Ectodermal cell (in vitro differentiated cells): ENCODE results near the gene PAGE2B.
"Not testable (repeated sequence)": the region's sequence is repeated elsewhere in the genome, so short reads cannot be mapped to it uniquely, and the experiment has no call there.

Source experiments
- H3K27ac ChIP-seq: 2 replicates; pipeline ENCODE4 v1.7.0; 2013; ENCODE audit warnings: mild to moderate bottlenecking, low read depth, low read length; ENCODE audit not compliant: insufficient read depth, poor library complexity, severe bottlenecking
- H3K27me3 ChIP-seq: 2 replicates; pipeline ENCODE4 v1.7.0; 2013; ENCODE audit warnings: mild to moderate bottlenecking, low read length; ENCODE audit not compliant: insufficient read depth, control insufficient read depth, poor library complexity, severe bottlenecking
- H3K36me3 ChIP-seq: one replicate; pipeline ENCODE4 v1.7.0; 2013; ENCODE audit warnings: low read length; ENCODE audit not compliant: control insufficient read depth, insufficient read depth
- H3K4me1 ChIP-seq: one replicate; pipeline ENCODE4 v1.7.0; 2013; ENCODE audit warnings: low read length; ENCODE audit not compliant: control insufficient read depth, insufficient read depth
- H3K4me3 ChIP-seq: 2 replicates; pipeline ENCODE4 v1.7.0; 2013; ENCODE audit warnings: low read depth, low read length, control low read depth; ENCODE audit not compliant: insufficient read depth
- H3K9me3 ChIP-seq: 2 replicates; pipeline ENCODE4 v1.7.0; 2013; ENCODE audit warnings: mild to moderate bottlenecking, low read length, moderate library complexity; ENCODE audit not compliant: control insufficient read depth
- WGBS, 2 experiments: methylation state at CpG; one replicate each; pipeline ENCODE4 v1.1.7; 2013; ENCODE audit warnings: missing lambda C conversion rate in 2 of 2; 5-methylcytosine and 5-hydroxymethylcytosine counted together

PAGE2B gene

DNA sequence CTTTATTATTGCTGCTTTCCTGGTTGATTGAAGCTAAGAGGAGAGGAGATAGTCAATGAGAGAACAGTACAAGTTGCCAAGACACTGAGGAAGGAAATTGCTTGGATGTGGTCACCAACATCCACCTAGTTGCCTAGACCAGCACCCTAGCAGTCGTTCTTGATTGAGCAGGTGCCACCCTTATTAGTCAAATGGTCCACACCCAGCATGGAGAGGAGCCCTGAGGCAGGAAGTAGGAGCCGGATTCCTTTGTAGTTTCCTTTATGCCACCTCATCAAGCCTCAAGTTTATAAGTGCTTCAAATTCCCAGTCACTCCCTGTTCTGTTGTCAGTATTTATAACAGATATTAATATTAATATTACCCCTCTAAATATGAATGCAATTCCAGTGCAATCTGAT, 33.1 kb downstream of the PAGE2B start:
- H3K27ac ChIP-seq: no peak overlapping the region
- H3K36me3 ChIP-seq: no peaks in the 10 kb centered on the region
- H3K9me3 ChIP-seq: no peaks in the 10 kb centered on the region
- H3K4me3 ChIP-seq: no peak overlapping the region
- WGBS, 2 experiments: 67 to 79% methylated on average over 2 of the region's 2 CpGs
- H3K27me3 ChIP-seq: no peaks in the 10 kb centered on the region
- H3K4me1 ChIP-seq: no peaks in the 10 kb centered on the region

DNA sequence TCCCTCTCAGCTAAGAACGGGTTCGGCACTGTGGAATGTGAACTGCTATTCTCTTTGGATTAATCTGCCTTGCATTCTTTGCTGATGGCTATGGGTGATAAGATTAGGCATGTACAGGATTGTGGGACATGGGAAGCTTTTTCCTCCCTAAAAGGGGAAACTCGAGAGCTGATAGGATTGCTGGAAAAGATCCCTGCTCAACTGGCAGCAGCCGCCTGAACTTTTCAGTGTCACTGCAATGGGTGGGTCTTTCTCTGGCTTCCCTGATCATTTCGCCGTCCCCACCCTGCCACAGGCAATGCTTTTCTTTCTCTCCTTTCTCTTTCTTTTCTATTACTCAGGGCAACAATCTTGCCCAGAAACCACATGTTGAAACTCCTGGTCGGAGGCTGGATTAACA, 34.5 kb downstream of the PAGE2B start:
- Histone ChIP-seq H3K36me3 (no peaks in the 10 kb centered on the region), H3K9me3 (no peaks in the 10 kb centered on the region), H3K27ac (no peak overlapping the region), H3K4me3 (no peak overlapping the region), H3K27me3 (no peaks in the 10 kb centered on the region), H3K4me1 (no peaks in the 10 kb centered on the region)
- WGBS, 2 experiments: 82 to 87% methylated on average over 7 of the region's 7 CpGs

GRCh38 chrX:55111578-55112254, 36.9 kb downstream of the PAGE2B start:
- Histone ChIP-seq H3K27me3 (no peaks in the 10 kb centered on the region), H3K36me3 (no peaks in the 10 kb centered on the region), H3K4me3 (no peak overlapping the region), H3K27ac (no peak overlapping the region), H3K9me3 (no peaks in the 10 kb centered on the region), H3K4me1 (no peaks in the 10 kb centered on the region)
- WGBS, 2 experiments: 70 to 72% methylated on average over 6 to 8 of the region's 8 CpGs

DNA sequence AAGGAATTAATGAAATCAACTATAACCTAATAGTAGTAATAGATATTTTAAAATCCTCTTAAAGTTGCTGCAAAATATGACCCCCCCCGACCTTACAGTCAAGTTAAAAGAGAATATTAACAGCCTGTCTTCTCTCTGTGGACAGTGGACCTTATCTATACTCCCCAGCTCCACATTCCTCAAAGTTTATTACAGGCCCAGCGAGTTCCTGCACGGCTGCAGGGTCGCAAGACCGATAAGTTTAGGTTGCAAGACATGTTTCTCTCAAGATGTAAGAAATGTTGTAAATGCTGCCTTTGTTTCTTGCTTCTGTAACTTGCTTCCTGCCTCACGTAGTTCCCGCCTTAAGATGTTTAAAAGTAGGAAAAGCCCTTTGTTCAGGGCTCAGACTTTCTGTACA, 41.8 kb downstream of the PAGE2B start:
- WGBS, 2 experiments: 84 to 86% methylated on average over 7 of the region's 7 CpGs
- not testable (repeated sequence) for H3K27ac ChIP-seq, H3K36me3 ChIP-seq, H3K4me3 ChIP-seq, H3K9me3 ChIP-seq, H3K27me3 ChIP-seq, H3K4me1 ChIP-seq

- no peaks in the 10 kb centered on the region for H3K27me3 ChIP-seq
- no peaks in the 10 kb centered on the region for H3K9me3 ChIP-seq
- no peaks in the 10 kb centered on the region for H3K36me3 ChIP-seq
- 98 to 100% methylated on average over 3 of the region's 3 CpGs for WGBS, 2 experiments
- H3K4me3 ChIP-seq: no peak overlapping the region
- H3K27ac ChIP-seq: no peak overlapping the region
- H3K4me1 ChIP-seq: peaks cover 4% of the 10 kb centered on the region
Measured at GRCh38 chrX:55118574-55118973, 43.7 kb downstream of the PAGE2B start.

DNA sequence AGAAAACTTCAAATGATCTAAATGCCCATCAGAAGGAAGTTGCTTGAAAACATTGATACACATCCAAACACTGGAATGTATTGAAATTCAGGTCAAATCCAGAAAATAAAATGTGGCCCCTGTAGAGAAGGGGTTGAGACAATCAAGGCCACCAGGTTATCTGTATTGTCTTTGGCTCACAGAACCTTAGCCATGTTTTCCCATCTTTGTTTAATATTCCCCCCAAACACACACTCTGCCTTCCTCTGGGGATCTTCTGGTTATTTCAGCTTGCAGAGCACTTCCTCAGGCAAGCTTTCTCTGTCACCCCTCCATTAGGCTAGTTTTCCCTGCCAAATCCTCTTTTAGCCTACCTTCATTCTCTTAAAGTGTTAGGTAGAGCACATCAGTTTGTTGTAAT, 44.4 kb downstream of the PAGE2B start:
- H3K4me1 ChIP-seq: peaks cover 4% of the 10 kb centered on the region

GRCh38 chrX:55119712-55120111, 44.9 kb downstream of the PAGE2B start:
- WGBS, 2 experiments: 71% methylated on average over 1 of the region's 1 CpG; no CpG with 5 or more reads in 1 of the 2 experiments
- Histone ChIP-seq H3K27me3 (no peaks in the 10 kb centered on the region), H3K36me3 (no peaks in the 10 kb centered on the region), H3K9me3 (no peaks in the 10 kb centered on the region), H3K4me1 (peaks cover 4% of the 10 kb centered on the region), H3K4me3 (no peak overlapping the region), H3K27ac (no peak overlapping the region)

More for the DNA sequence above, 44.4 kb downstream of the PAGE2B start:
- Histone ChIP-seq H3K4me3 (no peak overlapping the region), H3K36me3 (no peaks in the 10 kb centered on the region), H3K9me3 (no peaks in the 10 kb centered on the region), H3K27ac (no peak overlapping the region), H3K27me3 (no peaks in the 10 kb centered on the region)

- Histone ChIP-seq H3K27ac (no peak overlapping the region), H3K36me3 (no peaks in the 10 kb centered on the region), H3K4me3 (no peak overlapping the region), H3K9me3 (no peaks in the 10 kb centered on the region), H3K27me3 (no peaks in the 10 kb centered on the region), H3K4me1 (peaks cover 4% of the 10 kb centered on the region)
- 64 to 70% methylated on average over 2 of the region's 2 CpGs for WGBS, 2 experiments
Measured at GRCh38 chrX:55120761-55121358, 46.0 kb downstream of the PAGE2B start.

GRCh38 chrX:55123900-55124299, 49.1 kb downstream of the PAGE2B start:
- Histone ChIP-seq H3K9me3 (no peaks in the 10 kb centered on the region), H3K4me3 (no peak overlapping the region), H3K27me3 (no peaks in the 10 kb centered on the region), H3K36me3 (no peaks in the 10 kb centered on the region), H3K27ac (no peak overlapping the region), H3K4me1 (peaks cover 4% of the 10 kb centered on the region)
- 94 to 96% methylated on average over 7 of the region's 7 CpGs for WGBS, 2 experiments

GRCh38 chrX:55127692-55128091, 52.9 kb downstream of the PAGE2B start:
- H3K4me1 ChIP-seq: no peaks in the 10 kb centered on the region
- H3K27me3 ChIP-seq: no peaks in the 10 kb centered on the region
- H3K4me3 ChIP-seq: no peak overlapping the region
- no peak overlapping the region for H3K27ac ChIP-seq
- H3K36me3 ChIP-seq: no peaks in the 10 kb centered on the region
- H3K9me3 ChIP-seq: no peaks in the 10 kb centered on the region
- WGBS, 2 experiments: 93 to 100% methylated on average over 1 of the region's 2 CpGs
